Ectodermal cell (in vitro differentiated cells): ENCODE data around the gene JUN.
"Not testable (repeated sequence)": the region's sequence is repeated elsewhere in the genome, so short reads cannot be mapped to it uniquely, and the experiment has no call there.

Source experiments
- H3K27ac ChIP-seq: 2 replicates; pipeline ENCODE4 v1.7.0; 2013; ENCODE audit warnings: mild to moderate bottlenecking, low read depth, low read length; ENCODE audit not compliant: insufficient read depth, poor library complexity, severe bottlenecking
- H3K27me3 ChIP-seq: 2 replicates; pipeline ENCODE4 v1.7.0; 2013; ENCODE audit warnings: mild to moderate bottlenecking, low read length; ENCODE audit not compliant: insufficient read depth, control insufficient read depth, poor library complexity, severe bottlenecking
- H3K36me3 ChIP-seq: one replicate; pipeline ENCODE4 v1.7.0; 2013; ENCODE audit warnings: low read length; ENCODE audit not compliant: control insufficient read depth, insufficient read depth
- H3K4me1 ChIP-seq: one replicate; pipeline ENCODE4 v1.7.0; 2013; ENCODE audit warnings: low read length; ENCODE audit not compliant: control insufficient read depth, insufficient read depth
- H3K4me3 ChIP-seq: 2 replicates; pipeline ENCODE4 v1.7.0; 2013; ENCODE audit warnings: low read depth, low read length, control low read depth; ENCODE audit not compliant: insufficient read depth
- H3K9me3 ChIP-seq: 2 replicates; pipeline ENCODE4 v1.7.0; 2013; ENCODE audit warnings: mild to moderate bottlenecking, low read length, moderate library complexity; ENCODE audit not compliant: control insufficient read depth
- WGBS, 2 experiments: methylation state at CpG; one replicate each; pipeline ENCODE4 v1.1.7; 2013; ENCODE audit warnings: missing lambda C conversion rate in 2 of 2; 5-methylcytosine and 5-hydroxymethylcytosine counted together

The JUN gene

GRCh38 chr1:58809325-58810010, 25.6 kb upstream of the JUN start:
- peaks cover 3% of the 10 kb centered on the region for H3K27me3 ChIP-seq
- no peaks in the 10 kb centered on the region for H3K4me1 ChIP-seq
- whole genome bisulfite sequencing, 2 experiments = 90 to 93% methylated on average over 9 of the region's 9 CpGs
- H3K27ac ChIP-seq = no peak overlapping the region
- H3K9me3 ChIP-seq = no peaks in the 10 kb centered on the region
- H3K36me3 ChIP-seq = no peaks in the 10 kb centered on the region
- H3K4me3 ChIP-seq = no peak overlapping the region

DNA sequence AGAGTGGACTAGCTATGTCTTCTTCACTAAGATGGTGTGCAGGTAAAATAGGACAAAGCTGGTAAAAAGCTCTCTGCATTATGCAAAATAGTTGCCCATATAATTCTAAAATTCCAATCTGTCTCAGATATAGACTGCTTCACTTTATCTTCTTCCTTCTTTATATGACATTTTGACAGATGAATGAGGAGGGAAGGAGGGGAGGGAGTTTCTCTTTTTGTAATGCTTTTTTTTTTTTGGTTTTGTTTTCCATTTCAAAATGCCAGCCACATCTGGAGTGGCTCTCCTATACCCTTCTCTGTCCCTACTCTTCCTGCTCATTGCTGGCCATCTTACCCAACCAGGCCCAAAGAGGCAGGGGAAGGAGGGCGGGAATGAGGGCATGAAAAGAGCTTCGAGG, 24.2 kb upstream of the JUN start:
- Histone ChIP-seq H3K4me1 (no peaks in the 10 kb centered on the region), H3K9me3 (no peaks in the 10 kb centered on the region), H3K27me3 (no peaks in the 10 kb centered on the region), H3K36me3 (no peaks in the 10 kb centered on the region), H3K27ac (no peak overlapping the region), H3K4me3 (no peak overlapping the region)
- 42 to 44% methylated on average over 2 of the region's 2 CpGs for WGBS, 2 experiments

DNA sequence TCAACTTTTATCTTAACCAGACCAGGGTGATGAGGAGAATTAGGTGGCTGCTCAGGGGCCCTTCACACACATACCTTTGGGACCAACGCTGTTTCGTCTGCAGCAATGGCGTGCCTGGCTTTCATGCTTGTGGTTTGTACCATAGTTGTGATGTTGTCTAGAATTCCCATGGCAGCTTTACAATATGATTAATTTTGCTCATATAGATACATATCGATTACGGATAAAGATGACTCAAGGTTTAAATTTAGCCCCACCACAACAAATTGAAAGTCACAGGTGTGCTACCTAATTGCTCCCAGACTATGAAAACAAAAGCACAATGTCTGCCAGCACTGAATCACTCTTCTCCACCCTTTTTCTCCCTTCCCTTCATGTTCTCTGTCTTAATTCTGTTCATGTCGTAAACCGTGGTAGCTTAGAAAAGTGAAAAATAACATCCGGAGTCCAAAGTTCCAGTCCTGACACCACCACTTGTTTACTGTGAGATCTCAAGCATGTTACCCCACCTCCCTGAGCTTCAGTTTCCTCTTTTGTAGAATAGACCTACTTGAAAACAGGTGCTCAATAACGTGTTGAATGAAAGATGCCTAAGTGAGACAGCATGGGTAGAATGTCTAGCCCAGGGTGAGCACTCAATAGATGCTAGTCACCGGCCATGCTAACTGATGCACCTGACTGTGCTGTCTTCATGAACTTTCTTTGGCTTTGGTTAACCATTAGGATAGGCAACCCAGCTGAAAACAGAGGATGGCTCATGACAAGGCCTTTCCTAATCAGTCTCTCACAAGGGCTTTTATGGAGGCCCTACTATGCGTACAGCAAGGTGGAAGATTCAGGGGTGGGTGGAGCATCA, 22.1 kb upstream of the JUN start:
- no peaks in the 10 kb centered on the region for H3K4me1 ChIP-seq
- no peaks in the 10 kb centered on the region for H3K27me3 ChIP-seq
- 96% methylated on average over 11 of the region's 11 CpGs for WGBS, 2 experiments
- no peaks in the 10 kb centered on the region for H3K36me3 ChIP-seq
- no peak overlapping the region for H3K4me3 ChIP-seq
- H3K9me3 ChIP-seq = no peaks in the 10 kb centered on the region
- H3K27ac ChIP-seq = no peak overlapping the region

DNA sequence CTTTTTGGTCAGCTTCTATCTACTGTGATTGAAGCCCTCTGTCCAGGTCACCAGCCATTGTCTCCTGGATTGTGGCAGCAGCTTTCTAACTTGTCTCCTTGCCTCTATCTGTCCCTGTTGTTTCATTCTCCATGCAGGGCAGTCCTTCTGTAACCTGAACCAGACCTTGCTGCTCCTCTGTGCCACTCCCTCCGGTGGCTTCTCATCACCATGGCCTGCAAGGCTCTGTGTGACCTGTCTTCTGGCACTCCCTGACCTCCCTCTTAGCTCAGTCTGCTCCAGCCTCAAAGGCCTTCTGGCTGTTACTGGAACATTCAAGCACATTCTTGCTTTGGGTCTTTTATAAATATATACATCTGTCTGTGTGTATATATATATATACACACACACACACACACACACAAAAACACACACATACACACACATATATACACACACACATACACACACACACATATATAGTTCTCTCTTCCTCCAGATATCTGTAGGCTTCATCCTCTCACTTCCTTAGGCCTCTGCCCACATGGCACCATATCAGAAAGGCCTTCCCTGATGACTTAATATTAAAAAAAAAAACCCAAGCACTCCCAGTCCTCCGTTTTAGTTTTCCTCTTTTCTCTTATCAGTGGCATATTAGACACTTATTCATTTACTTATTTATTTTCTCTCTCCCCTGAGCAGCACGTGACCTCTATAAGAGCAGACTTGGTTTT, 21.2 kb upstream of the JUN start:
- Histone ChIP-seq H3K27ac (no peak overlapping the region), H3K4me1 (no peaks in the 10 kb centered on the region), H3K36me3 (no peaks in the 10 kb centered on the region), H3K4me3 (no peak overlapping the region), H3K9me3 (no peaks in the 10 kb centered on the region), H3K27me3 (no peaks in the 10 kb centered on the region)
- WGBS, 2 experiments = 76 to 85% methylated on average over 2 to 3 of the region's 3 CpGs

GRCh38 chr1:58803858-58804257, 20.0 kb upstream of the JUN start:
- Histone ChIP-seq H3K9me3 (no peaks in the 10 kb centered on the region), H3K27ac (no peak overlapping the region), H3K27me3 (no peaks in the 10 kb centered on the region), H3K4me3 (no peak overlapping the region), H3K36me3 (no peaks in the 10 kb centered on the region), H3K4me1 (no peaks in the 10 kb centered on the region)
- 89 to 96% methylated on average over 2 of the region's 2 CpGs for WGBS, 2 experiments

DNA sequence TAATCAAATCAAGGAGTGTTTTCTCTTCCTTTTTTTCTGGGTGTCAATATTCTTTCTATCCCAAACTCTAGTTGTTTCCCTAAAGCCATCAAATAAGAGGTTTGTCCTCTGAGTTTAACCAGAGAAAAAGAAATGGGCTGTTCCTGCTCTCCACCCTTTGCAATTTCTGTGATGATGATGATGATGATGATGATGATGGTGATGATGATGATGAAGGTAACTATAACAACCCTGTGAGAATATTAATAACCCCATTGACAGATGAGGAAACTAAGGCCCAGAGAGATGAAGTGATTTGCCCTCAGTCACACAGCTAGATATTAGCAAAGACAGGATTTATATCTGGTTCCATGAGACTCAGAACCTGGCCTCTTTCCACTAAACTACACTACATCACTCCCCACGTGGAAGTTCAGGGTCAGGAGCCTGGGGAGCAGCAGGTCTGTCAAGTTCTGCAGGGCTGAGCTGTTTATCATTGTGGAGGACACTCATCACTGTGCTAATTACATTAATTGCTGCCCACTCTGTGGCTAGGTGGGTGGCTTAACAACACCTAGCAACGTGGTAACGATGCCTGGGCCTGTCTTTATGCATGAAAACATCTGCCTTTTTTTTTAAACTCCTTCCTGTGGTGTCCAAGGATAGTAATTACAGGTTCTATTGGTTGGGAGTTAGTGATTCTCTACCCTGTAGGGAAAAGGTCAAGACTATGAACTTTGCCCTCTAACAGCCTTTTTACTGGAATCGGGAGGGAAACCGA, 19.0 kb upstream of the JUN start:
- Histone ChIP-seq H3K4me3 (no peak overlapping the region), H3K36me3 (no peaks in the 10 kb centered on the region), H3K9me3 (no peaks in the 10 kb centered on the region), H3K27me3 (no peaks in the 10 kb centered on the region), H3K27ac (no peak overlapping the region), H3K4me1 (no peaks in the 10 kb centered on the region)
- WGBS, 2 experiments = 67 to 78% methylated on average over 3 to 5 of the region's 5 CpGs

DNA sequence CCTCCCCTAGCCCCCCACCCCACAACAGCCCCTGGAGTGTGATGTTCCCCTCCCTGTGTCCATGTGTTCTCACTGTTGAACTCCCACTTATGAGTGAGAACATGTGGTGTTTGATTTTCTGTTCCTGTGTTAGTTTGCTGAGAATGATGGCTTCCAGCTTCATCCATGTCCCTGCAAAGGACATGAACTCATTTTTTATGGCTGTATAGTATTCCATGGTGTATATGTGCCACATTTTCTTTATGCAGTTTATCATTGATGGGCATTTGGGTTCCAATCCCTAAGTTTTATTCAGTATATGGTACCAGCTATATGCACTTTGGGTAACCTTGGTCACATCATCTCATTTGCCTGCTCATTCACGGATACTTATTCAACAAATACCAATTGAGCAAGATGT, 17.4 kb upstream of the JUN start:
- H3K4me3 ChIP-seq, H3K27ac ChIP-seq, H3K4me1 ChIP-seq, H3K27me3 ChIP-seq, H3K36me3 ChIP-seq, H3K9me3 ChIP-seq: not testable (repeated sequence)
- 88 to 100% methylated on average over 1 of the region's 1 CpG for WGBS, 2 experiments

DNA sequence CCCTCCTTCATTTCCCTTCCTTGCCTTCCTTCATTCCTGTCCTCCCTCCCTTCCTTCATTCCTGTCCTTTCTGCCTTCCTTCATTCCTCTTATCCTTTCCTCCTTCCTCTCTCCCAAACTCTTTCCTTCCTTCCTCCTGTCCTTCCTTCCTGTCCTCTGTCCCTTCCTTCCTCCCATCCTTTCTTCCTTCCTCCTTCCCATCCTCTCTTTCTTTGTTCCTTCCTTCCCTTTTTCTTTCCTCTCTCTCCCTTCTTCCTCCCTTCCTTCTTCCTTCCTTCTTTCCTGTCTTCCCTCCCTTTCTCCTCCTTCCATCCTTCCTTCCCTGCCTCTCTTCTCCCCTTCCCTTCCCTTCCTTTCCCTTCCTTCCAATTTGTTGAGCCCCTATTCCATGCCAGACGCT, 15.8 kb upstream of the JUN start:
- Histone ChIP-seq H3K4me3 (no peak overlapping the region), H3K27ac (no peak overlapping the region), H3K4me1 (no peaks in the 10 kb centered on the region), H3K36me3 (no peaks in the 10 kb centered on the region), H3K9me3 (no peaks in the 10 kb centered on the region), H3K27me3 (no peaks in the 10 kb centered on the region)
- 75 to 85% methylated on average over 1 of the region's 1 CpG for WGBS, 2 experiments

GRCh38 chr1:58798910-58799442, 15.1 kb upstream of the JUN start:
- 91 to 100% methylated on average over 1 of the region's 1 CpG for WGBS, 2 experiments
- H3K4me3 ChIP-seq = no peak overlapping the region
- no peak overlapping the region for H3K27ac ChIP-seq
- no peaks in the 10 kb centered on the region for H3K27me3 ChIP-seq
- no peaks in the 10 kb centered on the region for H3K4me1 ChIP-seq
- H3K9me3 ChIP-seq = no peaks in the 10 kb centered on the region
- H3K36me3 ChIP-seq = no peaks in the 10 kb centered on the region
